Epidermal melanocyte (primary cell): Measurements from ENCODE around the gene CTDP1.
"Not testable (repeated sequence)": the region's sequence is repeated elsewhere in the genome, so short reads cannot be mapped to it uniquely, and the experiment has no call there.

Experiments used
- DNase-seq: peaks from one replicate; pipeline ENCODE4 v3.0.0; 2011; ENCODE audit warnings: low spot score; ENCODE audit not compliant: insufficient read length

CTDP1 gene

GRCh38 chr18:79723036-79723435 lies 43.4 kb downstream of the CTDP1 start:
- DNase-seq: no peak

GRCh38 chr18:79723628-79724027 lies 44.0 kb downstream of the CTDP1 start:
- no peak for DNase-seq

- no peak for DNase-seq
These were observed 44.9 kb downstream of the CTDP1 start for GRCh38 chr18:79724299-79725080.

- no peak for DNase-seq
These were observed 45.9 kb downstream of the CTDP1 start for GRCh38 chr18:79725486-79725885.

GRCh38 chr18:79726721-79727120 lies 47.1 kb downstream of the CTDP1 start:
- no peak for DNase-seq

GRCh38 chr18:79727211-79727610 lies 47.6 kb downstream of the CTDP1 start:
- DNase-seq: no peak

- no peak for DNase-seq
These were observed 49.5 kb downstream of the CTDP1 start for GRCh38 chr18:79728931-79729586.

- DNase-seq: no peak
These were observed 50.0 kb downstream of the CTDP1 start for GRCh38 chr18:79729611-79730010.

GRCh38 chr18:79730804-79731203 lies 51.2 kb downstream of the CTDP1 start:
- no peak for DNase-seq

GRCh38 chr18:79731881-79732720 lies 52.5 kb downstream of the CTDP1 start:
- DNase-seq: not testable (repeated sequence)

- no peak for DNase-seq
These were observed 53.1 kb downstream of the CTDP1 start for GRCh38 chr18:79732721-79733025.

GRCh38 chr18:79733135-79733701 lies 53.6 kb downstream of the CTDP1 start:
- no peak for DNase-seq

GRCh38 chr18:79733986-79734770 lies 54.6 kb downstream of the CTDP1 start:
- no peak for DNase-seq

- no peak for DNase-seq
These were observed 55.7 kb downstream of the CTDP1 start for GRCh38 chr18:79735071-79735980.

GRCh38 chr18:79736230-79736629 lies 56.6 kb downstream of the CTDP1 start:
- no peak for DNase-seq

GRCh38 chr18:79736846-79737245 lies 57.2 kb downstream of the CTDP1 start:
- DNase-seq: no peak

- no peak for DNase-seq
These were observed 57.8 kb downstream of the CTDP1 start for GRCh38 chr18:79737426-79737825.

GRCh38 chr18:79738041-79738461 lies 58.4 kb downstream of the CTDP1 start:
- DNase-seq: no peak

GRCh38 chr18:79738581-79739439 lies 59.2 kb downstream of the CTDP1 start:
- peak; percentile 87 for DNase-seq
